ENCODE results near the gene IRF5.
"Not testable (repeated sequence)": the region's sequence is repeated elsewhere in the genome, so short reads cannot be mapped to it uniquely, and the experiment has no call there.

The IRF5 gene

DNA sequence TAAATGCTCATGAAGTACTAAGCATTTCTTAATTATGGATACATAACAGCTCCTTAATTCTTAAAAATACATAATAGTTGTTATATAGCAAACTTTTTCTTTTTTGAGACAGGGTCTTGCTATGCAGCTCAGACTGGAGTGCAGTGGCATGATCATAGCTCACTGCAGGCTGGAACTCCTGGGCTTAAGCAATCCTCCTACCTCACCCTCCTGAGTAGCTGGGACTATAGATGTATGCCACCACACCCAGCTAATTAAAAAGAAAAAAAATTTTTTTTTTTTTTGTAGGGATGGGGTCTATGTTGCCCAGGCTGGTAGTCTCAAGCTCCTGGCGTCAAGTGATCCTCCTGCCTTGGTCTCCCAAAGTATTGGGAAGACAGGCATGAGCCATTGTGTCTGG is 30.9 kb downstream of the IRF5 start:
- no peak for DNase-seq (ENCODE audit: low read depth)

DNA sequence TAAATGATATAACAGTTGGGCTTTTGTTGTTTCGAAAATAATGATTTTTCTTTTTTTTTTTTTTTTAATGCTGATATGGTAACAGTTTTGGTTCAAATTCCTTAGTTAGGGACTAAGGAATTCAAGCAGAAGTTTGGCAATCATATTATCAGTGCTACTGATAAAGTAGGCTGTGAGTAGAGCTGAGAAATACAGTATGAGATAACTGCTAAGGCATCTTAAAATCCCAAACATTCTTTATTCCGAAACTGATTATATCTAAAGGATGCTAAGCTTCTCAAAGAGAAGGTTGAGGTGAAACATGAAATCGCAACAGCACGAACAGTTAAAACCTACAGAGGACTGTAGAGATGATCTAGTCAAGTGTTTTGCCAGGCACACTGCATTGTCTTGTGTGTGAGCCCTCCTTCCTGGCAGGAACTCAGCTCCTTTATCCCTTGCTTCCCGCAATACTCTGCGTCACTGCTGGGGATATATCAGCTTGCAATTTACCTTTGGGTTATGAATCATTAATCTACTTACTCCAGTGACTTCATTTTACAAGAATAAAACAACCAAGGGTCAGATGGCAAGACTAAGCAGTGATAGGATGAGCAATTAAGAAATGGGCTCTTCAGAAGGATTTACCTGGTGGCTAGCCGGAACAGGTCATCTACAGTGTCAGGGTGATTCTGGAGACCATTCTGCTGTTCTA is 36.7 kb downstream of the IRF5 start:
- no peak for DNase-seq (ENCODE audit: low read depth)

DNA sequence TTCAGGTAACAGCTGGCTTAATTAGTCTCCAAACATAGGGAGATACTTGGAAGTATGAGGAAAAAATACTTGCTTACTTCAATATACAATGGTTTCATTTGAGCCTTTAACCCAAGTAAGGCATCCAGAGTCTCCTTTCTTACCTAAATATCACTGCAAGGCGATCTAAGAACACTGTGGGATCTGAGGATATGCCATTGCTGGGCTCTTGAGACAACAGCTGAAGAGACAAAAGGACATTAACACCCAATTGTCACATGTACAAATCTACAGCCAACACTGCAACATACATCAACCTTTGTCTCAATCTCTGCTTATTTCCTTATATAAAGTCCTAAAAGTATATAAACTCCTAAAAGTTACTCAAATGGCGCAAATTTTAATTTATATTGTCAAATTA is 44.4 kb downstream of the IRF5 start:
- DNase-seq (ENCODE audit: low read depth): no peak

DNA sequence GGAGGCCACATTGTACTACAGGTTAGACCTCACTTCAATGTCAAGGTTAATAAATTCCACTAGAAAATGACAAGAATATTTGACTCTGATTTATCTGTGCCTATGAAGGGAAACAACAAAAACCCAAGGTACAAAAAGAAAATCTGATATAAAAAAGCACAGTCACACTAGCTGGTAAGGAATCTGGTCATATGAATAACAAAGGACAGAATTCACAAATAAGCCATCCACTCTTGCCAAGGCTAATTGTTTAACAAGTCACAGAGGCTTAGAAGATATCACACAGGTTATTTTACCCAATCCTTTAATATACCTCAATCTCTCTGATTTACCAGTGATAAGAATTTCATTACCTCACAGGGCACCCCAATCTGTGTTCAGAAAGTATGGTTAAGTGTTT is 47.9 kb downstream of the IRF5 start:
- DNase-seq (ENCODE audit: low read depth): no peak

DNA sequence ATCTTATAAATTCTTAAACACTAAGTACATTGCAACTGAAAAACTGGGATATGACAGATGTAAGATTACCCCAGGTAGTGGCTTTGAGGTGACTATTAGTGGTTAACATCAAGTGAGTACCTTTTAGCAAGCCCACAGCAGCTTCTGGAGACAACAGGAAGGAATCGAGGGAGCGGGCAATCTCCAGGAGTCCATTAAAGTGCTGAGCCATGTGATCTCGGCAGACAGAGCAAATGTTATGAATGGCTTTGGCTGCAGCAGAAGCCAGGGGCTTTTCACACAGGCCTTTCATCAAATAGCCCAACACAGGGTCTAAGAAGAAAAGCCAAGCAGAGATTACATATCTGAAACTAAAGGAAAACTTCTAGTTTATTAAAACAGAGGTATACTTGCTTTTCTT is 48.9 kb downstream of the IRF5 start:
- no peak for DNase-seq (ENCODE audit: low read depth)

DNA sequence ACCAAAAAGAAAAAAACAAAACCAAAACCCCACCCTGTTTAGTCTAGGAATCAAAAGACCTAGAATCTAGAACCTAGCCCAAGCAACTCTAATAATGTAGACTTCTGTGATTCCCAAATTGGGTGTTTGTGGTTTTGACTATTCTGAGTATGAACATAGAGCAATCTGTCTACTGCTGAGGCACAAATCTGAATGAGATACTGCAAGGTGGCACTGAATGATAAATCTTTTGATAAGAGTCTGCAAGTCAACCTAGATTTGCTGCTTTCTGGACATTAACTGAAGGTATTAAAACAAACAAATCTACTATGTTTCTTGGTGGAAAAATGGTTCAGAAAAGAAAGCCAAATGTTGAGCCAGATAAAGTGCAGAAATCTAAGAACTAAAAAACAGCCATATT is 50.6 kb downstream of the IRF5 start:
- no peak for DNase-seq (ENCODE audit: low read depth)

DNA sequence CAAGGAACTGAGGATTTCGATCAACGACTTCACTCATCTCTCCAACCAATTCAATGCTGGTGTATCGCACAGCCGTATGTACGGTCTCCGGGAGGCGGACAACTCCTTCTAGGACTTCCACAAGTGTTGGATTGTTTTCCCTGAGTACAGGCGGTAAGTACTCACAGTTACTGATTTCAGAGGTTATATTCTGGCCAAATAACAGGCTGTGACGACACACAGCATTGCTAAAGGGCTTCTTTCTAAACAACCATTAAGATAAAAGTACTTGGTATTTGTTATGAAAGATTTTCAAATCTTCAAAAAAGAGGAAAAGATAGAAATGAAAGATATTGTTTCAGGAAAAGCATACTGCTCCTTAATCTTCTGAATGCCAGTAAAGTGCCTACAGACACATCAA is 52.2 kb downstream of the IRF5 start:
- no peak for DNase-seq (ENCODE audit: low read depth)

DNA sequence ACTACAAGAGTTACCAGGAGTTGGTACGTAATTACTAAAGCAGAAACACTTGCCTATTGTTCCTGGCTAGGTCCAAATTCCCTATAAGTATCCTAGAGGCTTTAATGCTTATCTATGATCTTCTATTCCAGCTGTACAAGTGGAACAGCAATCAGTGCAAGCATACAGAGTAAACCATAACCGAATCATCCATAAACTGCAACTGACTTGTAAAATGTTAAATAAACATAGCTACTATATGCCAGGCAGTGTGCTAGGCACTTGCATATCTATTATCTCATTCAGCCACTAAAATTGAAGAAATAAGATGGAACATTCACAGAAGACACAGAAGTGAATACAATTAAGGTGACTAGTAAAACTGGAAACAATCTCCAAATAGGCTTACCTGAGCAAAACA is 55.7 kb downstream of the IRF5 start:
- no peak for DNase-seq (ENCODE audit: low read depth)

DNA sequence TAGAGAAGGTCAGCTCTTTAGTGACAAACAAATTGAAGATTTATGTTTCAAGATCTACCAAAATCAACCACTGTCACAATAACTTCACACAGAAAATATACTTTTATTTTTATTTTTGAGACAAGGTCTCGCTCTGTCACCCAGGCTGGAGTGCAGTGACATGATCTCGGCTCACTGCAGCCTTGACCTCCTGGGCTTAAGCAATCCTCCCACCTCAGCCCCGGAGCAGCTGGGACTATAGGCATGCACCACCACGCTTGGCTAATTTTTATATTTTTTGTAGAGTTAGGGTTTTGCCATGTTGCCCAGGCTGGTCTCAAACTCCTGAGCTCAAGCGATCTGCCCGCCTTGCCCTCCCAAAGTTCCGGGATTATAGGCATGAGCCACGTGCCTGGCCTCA is 56.8 kb downstream of the IRF5 start:
- DNase-seq (ENCODE audit: low read depth): not testable (repeated sequence)

DNA sequence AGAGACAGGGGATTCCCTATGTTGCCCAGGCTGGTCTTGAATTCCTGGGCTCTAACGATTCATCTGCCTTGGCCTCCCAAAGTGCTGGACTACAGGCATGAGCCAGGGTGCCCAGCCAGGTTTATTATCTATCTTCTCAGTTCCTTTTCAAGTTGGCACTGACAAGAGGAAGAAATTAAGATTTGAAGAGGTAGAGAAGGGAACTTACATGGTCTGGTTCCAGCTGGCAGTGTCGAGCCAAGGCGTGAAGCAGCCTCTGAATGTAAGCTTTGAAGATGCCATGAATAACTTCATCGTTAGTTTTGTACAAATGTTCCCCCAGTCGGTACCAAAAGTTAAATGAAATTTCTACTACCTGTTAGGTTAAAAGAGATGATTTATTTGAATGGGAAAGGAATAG is 59.5 kb downstream of the IRF5 start:
- DNase-seq (ENCODE audit: low read depth): no peak
